GM21717 (cell line): Measurements from ENCODE around the gene SKAP2.

ENCODE experiments used
- ATAC-seq: cut with Tn5 transposase; IDR thresholded peaks from one replicate; pipeline ENCODE4 v1.9.1; 2021; ENCODE audit warnings: mild to moderate bottlenecking, moderate library complexity; ENCODE audit not compliant: unreplicated experiment

The SKAP2 gene

GRCh38 chr7:26698194-26698593, 166.2 kb downstream of the SKAP2 start:
- no peak for ATAC-seq

GRCh38 chr7:26696978-26697377, 167.4 kb downstream of the SKAP2 start:
- no peak for ATAC-seq

GRCh38 chr7:26696161-26696560, 168.2 kb downstream of the SKAP2 start:
- ATAC-seq = no peak

- ATAC-seq = no peak
These were observed 169.7 kb downstream of the SKAP2 start for GRCh38 chr7:26694713-26695112.

- no peak for ATAC-seq
These were observed 170.2 kb downstream of the SKAP2 start for GRCh38 chr7:26694141-26694540.

- no peak for ATAC-seq
These were observed 172.5 kb downstream of the SKAP2 start for GRCh38 chr7:26691886-26692285.

- no peak for ATAC-seq
These were observed 173.0 kb downstream of the SKAP2 start for GRCh38 chr7:26691406-26691805.

- no peak for ATAC-seq
These were observed 174.1 kb downstream of the SKAP2 start for GRCh38 chr7:26690135-26690805.

GRCh38 chr7:26688936-26689506, 175.4 kb downstream of the SKAP2 start:
- peak; percentile 78 for ATAC-seq

GRCh38 chr7:26688388-26688787, 176.0 kb downstream of the SKAP2 start:
- ATAC-seq = no peak

- ATAC-seq = no peak
These were observed 177.4 kb downstream of the SKAP2 start for GRCh38 chr7:26687032-26687431.

GRCh38 chr7:26686448-26686981, 177.9 kb downstream of the SKAP2 start:
- no peak for ATAC-seq

- no peak for ATAC-seq
These were observed 178.8 kb downstream of the SKAP2 start for GRCh38 chr7:26685606-26686005.

- ATAC-seq = no peak
These were observed 179.9 kb downstream of the SKAP2 start for GRCh38 chr7:26684447-26684846.

GRCh38 chr7:26683277-26683676, 181.1 kb downstream of the SKAP2 start:
- no peak for ATAC-seq

GRCh38 chr7:26681819-26682418, 182.5 kb downstream of the SKAP2 start:
- ATAC-seq = no peak

GRCh38 chr7:26680587-26680986, 183.8 kb downstream of the SKAP2 start:
- no peak for ATAC-seq

- no peak for ATAC-seq
These were observed 189.1 kb downstream of the SKAP2 start for GRCh38 chr7:26675143-26675887.

GRCh38 chr7:26673858-26674257, 190.5 kb downstream of the SKAP2 start:
- no peak for ATAC-seq

GRCh38 chr7:26673271-26673670, 191.1 kb downstream of the SKAP2 start:
- no peak for ATAC-seq

GRCh38 chr7:26670841-26671240, 193.5 kb downstream of the SKAP2 start:
- no peak for ATAC-seq
